K562 (cell line): ENCODE measurements around the gene GTF2I. TPM values are rescaled to one million over a fixed set of nuclear protein-coding genes. Genes with fewer than 3 reads are reported as not detected.

Experiments
- DDX20 ChIP-seq: fragments of 450-650 bp; IDR thresholded peaks from 2 replicates; pipeline ENCODE4 v1.6.1; 2016; ENCODE audit warnings: missing genetic modification characterization, low read depth, mild to moderate bottlenecking, missing compliant biosample characterization, moderate library complexity
- ERF ChIP-seq: fragments of 450-650 bp; formaldehyde crosslinking; IDR thresholded peaks from 2 replicates; pipeline ENCODE4 v1.4.0; 2020; ENCODE audit warnings: mild to moderate bottlenecking, mixed read lengths
- KAT7 ChIP-seq: sonication (generic); formaldehyde crosslinking; IDR thresholded peaks from 2 replicates; pipeline ENCODE4 v1.8.0; 2022; ENCODE audit warnings: missing genetic modification reagents, mild to moderate bottlenecking, borderline replicate concordance
- MYBL2 ChIP-seq, 2 experiments: fragments of 450-650 bp in 1 of 2; sonication (generic) in 1 of 2; formaldehyde crosslinking in 1 of 2; IDR thresholded peaks; 2 replicates each; pipeline versions ENCODE4 v1.6.1 to v1.8.1; 2017 to 2022; ENCODE audit warnings: borderline replicate concordance in 1 of 2, inconsistent platforms in 1 of 2, low read depth in 1 of 2, mild to moderate bottlenecking in 1 of 2, missing genetic modification reagents in 1 of 2, moderate library complexity in 1 of 2
- NELFE ChIP-seq: IDR thresholded peaks from 2 replicates; pipeline ENCODE4 v1.6.1; 2011; ENCODE audit warnings: mild to moderate bottlenecking; ENCODE audit not compliant: insufficient read depth, insufficient read length
- POLR2G ChIP-seq: fragments of 200-400 bp; formaldehyde crosslinking; IDR thresholded peaks from 2 replicates; pipeline ENCODE4 v1.6.1; 2017; ENCODE audit warnings: low read depth, mild to moderate bottlenecking, antibody characterized with exemption, low read length, moderate library complexity
- RHOXF2B ChIP-seq: fragments of 250-450 bp; sonication (Bioruptor Pico); conservative IDR thresholded peaks from 2 replicates; pipeline ENCODE4 v1.5.1; 2021
- SREBF2 ChIP-seq: sonication (generic); formaldehyde crosslinking; IDR thresholded peaks from 2 replicates; pipeline ENCODE4 v1.4.0; 2020; ENCODE audit warnings: mild to moderate bottlenecking, missing genetic modification reagents
- TBP ChIP-seq: optimal IDR thresholded peaks from 2 replicates; pipeline ENCODE3; 2011; ENCODE audit warnings: low read depth, low read length, improper control_type of control experiment
- TOE1 ChIP-seq, 2 experiments: fragments of 450-650 bp in 1 of 2; sonication (generic) in 1 of 2; formaldehyde crosslinking in 1 of 2; IDR thresholded peaks; 2 replicates each; pipeline versions ENCODE4 v1.7.1 to v1.8.0; 2016 to 2022; ENCODE audit warnings: borderline replicate concordance in 2 of 2, mild to moderate bottlenecking in 2 of 2, antibody characterized with exemption in 1 of 2, inconsistent platforms in 1 of 2, low read depth in 1 of 2, missing genetic modification reagents in 1 of 2, moderate library complexity in 1 of 2
- ZNF197 ChIP-seq: fragments of 200-800 bp; sonication (Bioruptor generic); IDR thresholded peaks from 2 replicates; pipeline ENCODE4 v1.6.1; 2016; ENCODE audit warnings: low read depth, missing genetic modification characterization, missing compliant biosample characterization
- polyA plus RNA-seq, 8 experiments: library from polyadenylated mRNA; depleted of rRNA in 4 of 8; stranded (reverse) in 5 of 8; unstranded in 3 of 8; fragments of >200 nt; fragmentation: Nextera tagmentation in 2 of 8; fragmentation: Illumina TruSeq in 1 of 8; extraction: Ambion mirVana in 2 of 8; extraction: Trizol in 1 of 8; gene quantifications; 2 replicates each; pipeline versions ENCODE4 v1.2.1 to v1.2.3, GENCODE V29; 2011 to 2014; ENCODE audit warnings: inconsistent platforms in 1 of 8, missing spikeins in 1 of 8
- total RNA-seq, 7 experiments: library from RNA; depleted of rRNA in 6 of 7; stranded (reverse); fragments of >200 nt in 6 of 7; fragmentation: Illumina TruSeq in 2 of 7; extraction: Trizol in 2 of 7; gene quantifications; 2 replicates each; pipeline versions ENCODE4 v1.2.1 to v1.2.3, GENCODE V29; 2011 to 2021; ENCODE audit warnings: low replicate concordance in 1 of 7
- TF ChIP-seq, protein P1 (sequence below): fragments of 250-450 bp; sonication (Bioruptor Pico); IDR thresholded peaks from 2 replicates; pipeline ENCODE4 v1.4.0; 2020; ENCODE audit warnings: mild to moderate bottlenecking
- TF ChIP-seq, protein P2 (sequence below), 2 experiments: fragments of 450-650 bp; formaldehyde crosslinking in 1 of 2; IDR thresholded peaks; 2 replicates each; pipeline versions ENCODE4 v1.4.0 to v1.6.1; 2014 to 2020; ENCODE audit warnings: mild to moderate bottlenecking in 2 of 2, borderline replicate concordance in 1 of 2, low read depth in 1 of 2

The GTF2I gene
- total and polyA plus RNA-seq, 9 of the 15 experiments (the other 6 are each of a cell fraction or from before 2014, with no cell fraction given): 8.4 to 161 (median 90.0) TPM

DNA sequence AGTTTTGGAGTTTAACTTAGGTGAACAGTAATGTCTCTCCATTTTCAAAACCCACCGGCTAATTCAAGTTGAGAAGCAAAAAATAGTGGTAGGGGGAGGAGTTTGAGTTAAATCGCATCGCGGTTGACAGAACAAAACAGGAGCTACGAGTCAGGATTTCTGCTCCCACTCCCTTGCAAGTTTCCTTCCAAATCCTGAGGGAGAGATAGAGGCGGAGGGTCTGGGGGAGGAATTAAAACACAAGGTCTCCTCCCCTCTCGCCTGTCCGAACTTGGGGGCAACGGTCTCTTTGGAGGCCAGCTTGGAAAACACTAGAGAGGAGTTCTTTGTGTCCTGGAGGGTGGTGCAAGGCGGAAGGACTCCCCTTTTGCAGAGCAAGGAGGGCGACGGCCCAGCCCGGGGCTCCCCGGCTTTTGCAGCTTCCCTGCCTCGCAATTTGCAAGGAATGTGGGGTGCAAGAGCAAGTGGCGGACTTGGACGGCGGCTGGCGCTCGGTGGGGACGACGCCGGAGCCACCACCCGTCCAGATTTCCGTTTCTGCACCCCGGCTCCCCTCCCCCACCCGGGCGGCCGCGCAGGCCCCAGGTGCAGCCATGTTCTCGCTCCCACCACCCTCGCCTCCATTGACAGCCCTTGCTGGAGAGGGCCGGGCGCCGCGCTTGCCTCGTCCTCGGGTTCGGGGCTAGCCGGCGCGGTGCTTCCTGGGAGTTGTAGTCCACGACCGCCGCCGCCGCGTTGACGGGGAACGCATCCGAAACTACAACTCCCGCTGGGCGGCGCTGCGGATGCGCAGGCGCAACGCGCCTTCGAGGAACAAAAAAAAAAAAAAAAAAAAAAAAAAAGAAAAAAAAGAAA lies 454 bp upstream of the GTF2I start (continued):
- TF ChIP-seq, protein P1, sequence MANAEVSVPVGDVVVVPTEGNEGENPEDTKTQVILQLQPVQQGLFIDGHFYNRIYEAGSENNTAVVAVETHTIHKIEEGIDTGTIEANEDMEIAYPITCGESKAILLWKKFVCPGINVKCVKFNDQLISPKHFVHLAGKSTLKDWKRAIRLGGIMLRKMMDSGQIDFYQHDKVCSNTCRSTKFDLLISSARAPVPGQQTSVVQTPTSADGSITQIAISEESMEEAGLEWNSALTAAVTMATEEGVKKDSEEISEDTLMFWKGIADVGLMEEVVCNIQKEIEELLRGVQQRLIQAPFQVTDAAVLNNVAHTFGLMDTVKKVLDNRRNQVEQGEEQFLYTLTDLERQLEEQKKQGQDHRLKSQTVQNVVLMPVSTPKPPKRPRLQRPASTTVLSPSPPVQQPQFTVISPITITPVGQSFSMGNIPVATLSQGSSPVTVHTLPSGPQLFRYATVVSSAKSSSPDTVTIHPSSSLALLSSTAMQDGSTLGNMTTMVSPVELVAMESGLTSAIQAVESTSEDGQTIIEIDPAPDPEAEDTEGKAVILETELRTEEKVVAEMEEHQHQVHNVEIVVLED (CRISPR knock-in tag): peak; percentile 66
- TF ChIP-seq ZNF197 (peak; percentile 76; the same call in 1 of the 2 replicates), DDX20 (tag) (no peak), TOE1 (IDR thresholded peaks at IDR 0.05; ENCODE audit: borderline replicate concordance) (no peak), TOE1 (CRISPR knock-in tag; IDR thresholded peaks at IDR 0.05; ENCODE audit: borderline replicate concordance, low read depth) (0 out of 2 replicates have a peak, but pooled peaks have one; percentile 67), NELFE (no peak), KAT7 (CRISPR knock-in tag) (peak; percentile 85; the same call in 1 of the 2 replicates), ERF (no peak), TBP (peak; percentile 85), RHOXF2B (0 out of 2 replicates have a peak, but pooled peaks have one; percentile 62), SREBF2 (CRISPR knock-in tag) (no peak), POLR2G (peak; percentile 92), MYBL2 (IDR thresholded peaks at IDR 0.05; ENCODE audit: low read depth) (no peak), MYBL2 (CRISPR knock-in tag; IDR thresholded peaks at IDR 0.05; ENCODE audit: borderline replicate concordance) (no peak)
- TF ChIP-seq, protein P2, sequence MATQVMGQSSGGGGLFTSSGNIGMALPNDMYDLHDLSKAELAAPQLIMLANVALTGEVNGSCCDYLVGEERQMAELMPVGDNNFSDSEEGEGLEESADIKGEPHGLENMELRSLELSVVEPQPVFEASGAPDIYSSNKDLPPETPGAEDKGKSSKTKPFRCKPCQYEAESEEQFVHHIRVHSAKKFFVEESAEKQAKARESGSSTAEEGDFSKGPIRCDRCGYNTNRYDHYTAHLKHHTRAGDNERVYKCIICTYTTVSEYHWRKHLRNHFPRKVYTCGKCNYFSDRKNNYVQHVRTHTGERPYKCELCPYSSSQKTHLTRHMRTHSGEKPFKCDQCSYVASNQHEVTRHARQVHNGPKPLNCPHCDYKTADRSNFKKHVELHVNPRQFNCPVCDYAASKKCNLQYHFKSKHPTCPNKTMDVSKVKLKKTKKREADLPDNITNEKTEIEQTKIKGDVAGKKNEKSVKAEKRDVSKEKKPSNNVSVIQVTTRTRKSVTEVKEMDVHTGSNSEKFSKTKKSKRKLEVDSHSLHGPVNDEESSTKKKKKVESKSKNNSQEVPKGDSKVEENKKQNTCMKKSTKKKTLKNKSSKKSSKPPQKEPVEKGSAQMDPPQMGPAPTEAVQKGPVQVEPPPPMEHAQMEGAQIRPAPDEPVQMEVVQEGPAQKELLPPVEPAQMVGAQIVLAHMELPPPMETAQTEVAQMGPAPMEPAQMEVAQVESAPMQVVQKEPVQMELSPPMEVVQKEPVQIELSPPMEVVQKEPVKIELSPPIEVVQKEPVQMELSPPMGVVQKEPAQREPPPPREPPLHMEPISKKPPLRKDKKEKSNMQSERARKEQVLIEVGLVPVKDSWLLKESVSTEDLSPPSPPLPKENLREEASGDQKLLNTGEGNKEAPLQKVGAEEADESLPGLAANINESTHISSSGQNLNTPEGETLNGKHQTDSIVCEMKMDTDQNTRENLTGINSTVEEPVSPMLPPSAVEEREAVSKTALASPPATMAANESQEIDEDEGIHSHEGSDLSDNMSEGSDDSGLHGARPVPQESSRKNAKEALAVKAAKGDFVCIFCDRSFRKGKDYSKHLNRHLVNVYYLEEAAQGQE (IDR thresholded peaks at IDR 0.05; ENCODE audit: borderline replicate concordance): no peak
- TF ChIP-seq, protein P2 (CRISPR knock-in tag; IDR thresholded peaks at IDR 0.05; ENCODE audit: low read depth): peak; percentile 78
